Liver (tissue), 9 donors: Measurements from ENCODE around the gene MLKL. TPM values are rescaled to one million over a fixed set of nuclear protein-coding genes. Genes with fewer than 3 reads are reported as not detected.

Experiments
- DNase-seq: peaks from one replicate; pipeline ENCODE4 v3.0.0-alpha.2; 2017; ENCODE audit warnings: low spot score
- H3K27ac ChIP-seq, 2 donors: one replicate each; pipeline ENCODE4 v1.7.0; 2013; ENCODE audit warnings: inconsistent platforms in 2 of 2, low read length in 2 of 2, control low read depth in 1 of 2, low read depth in 1 of 2, mild to moderate bottlenecking in 1 of 2
- H3K27me3 ChIP-seq, 4 donors: one replicate each; pipeline versions ENCODE4 v1.6.1 to v1.7.0; 2013; ENCODE audit warnings: low read length in 3 of 4, inconsistent platforms in 1 of 4, mild to moderate bottlenecking in 1 of 4, moderate library complexity in 1 of 4; ENCODE audit not compliant: control insufficient read depth in 4 of 4, insufficient read depth in 4 of 4
- H3K36me3 ChIP-seq, 4 donors: one replicate each; pipeline versions ENCODE4 v1.6.1 to v1.7.0; 2013; ENCODE audit warnings: low read length in 3 of 4, mild to moderate bottlenecking in 3 of 4, low read depth in 1 of 4, moderate library complexity in 1 of 4; ENCODE audit not compliant: control insufficient read depth in 4 of 4, insufficient read depth in 3 of 4
- H3K4me1 ChIP-seq, 4 donors: one replicate each; pipeline versions ENCODE4 v1.6.1 to v1.7.0; 2013; ENCODE audit warnings: low read length in 3 of 4, mild to moderate bottlenecking in 3 of 4, moderate library complexity in 1 of 4; ENCODE audit not compliant: control insufficient read depth in 4 of 4, insufficient read depth in 4 of 4
- H3K4me3 ChIP-seq, 3 donors: one replicate each; pipeline versions ENCODE4 v1.6.1 to v1.7.0; 2013; ENCODE audit warnings: low read length in 3 of 3, control low read depth in 1 of 3, low read depth in 1 of 3, mild to moderate bottlenecking in 1 of 3
- H3K9ac ChIP-seq, 2 donors: one replicate each; pipeline ENCODE4 v1.7.0; 2013; ENCODE audit warnings: low read length in 2 of 2, mild to moderate bottlenecking in 2 of 2, moderate library complexity in 2 of 2, control low read depth in 1 of 2, low read depth in 1 of 2
- H3K9me3 ChIP-seq, 4 donors: one replicate each; pipeline versions ENCODE4 v1.6.1 to v1.7.0; 2013; ENCODE audit warnings: low read length in 3 of 4; ENCODE audit not compliant: control insufficient read depth in 4 of 4
- ATF3 ChIP-seq: IDR thresholded peaks from 2 replicates; pipeline ENCODE4 v1.6.1; 2016; ENCODE audit warnings: antibody characterized with exemption
- CTCF ChIP-seq: fragments of 150-350 bp; IDR thresholded peaks from 2 replicates; pipeline ENCODE4 v1.5.1; 2017; ENCODE audit warnings: improper control_type of control experiment, low read depth, low read length; ENCODE audit not compliant: missing input control
- EGR1 ChIP-seq, 2 donors: IDR thresholded peaks; 2 replicates each; pipeline ENCODE4 v1.6.1; 2016 to 2018; ENCODE audit warnings: antibody characterized with exemption in 2 of 2, low read depth in 2 of 2
- FOXA1 ChIP-seq: IDR thresholded peaks from 2 replicates; pipeline ENCODE4 v1.6.1; 2016; ENCODE audit warnings: antibody characterized with exemption
- GABPA ChIP-seq, 2 donors: IDR thresholded peaks in 1 of 2; conservative IDR thresholded peaks in 1 of 2; 2 replicates each; pipeline ENCODE4 v1.6.1; 2016; ENCODE audit warnings: antibody characterized with exemption in 2 of 2, mild to moderate bottlenecking in 1 of 2, moderate library complexity in 1 of 2
- HNF4G ChIP-seq: IDR thresholded peaks from 2 replicates; pipeline ENCODE4 v1.6.1; 2016; ENCODE audit warnings: antibody characterized with exemption
- JUND ChIP-seq, 2 donors: IDR thresholded peaks; 2 replicates each; pipeline ENCODE4 v1.6.1; 2016; ENCODE audit warnings: antibody characterized with exemption in 2 of 2
- MAX ChIP-seq: IDR thresholded peaks from 2 replicates; pipeline ENCODE4 v1.6.1; 2016; ENCODE audit warnings: antibody characterized with exemption
- RAD21 ChIP-seq, 2 donors: IDR thresholded peaks; 2 replicates each; pipeline ENCODE4 v1.6.1; 2016; ENCODE audit warnings: antibody characterized with exemption in 2 of 2, mild to moderate bottlenecking in 2 of 2
- REST ChIP-seq: IDR thresholded peaks from 2 replicates; pipeline ENCODE4 v1.6.1; 2016; ENCODE audit warnings: antibody characterized with exemption, mild to moderate bottlenecking
- RXRA ChIP-seq, 2 donors: IDR thresholded peaks; 2 replicates each; pipeline ENCODE4 v1.6.1; 2017 to 2018; ENCODE audit warnings: antibody characterized with exemption in 2 of 2, mild to moderate bottlenecking in 1 of 2
- SP1 ChIP-seq: IDR thresholded peaks from 2 replicates; pipeline ENCODE4 v1.6.1; 2018; ENCODE audit warnings: antibody characterized with exemption, mild to moderate bottlenecking
- TAF1 ChIP-seq: conservative IDR thresholded peaks from 2 replicates; pipeline ENCODE4 v1.6.1; 2016; ENCODE audit warnings: antibody characterized with exemption, mild to moderate bottlenecking
- YY1 ChIP-seq: IDR thresholded peaks from 2 replicates; pipeline ENCODE4 v1.6.1; 2016; ENCODE audit warnings: antibody characterized with exemption, mild to moderate bottlenecking
- WGBS: extraction: QIAGEN DNeasy Blood & Tissue Kit; methylation state at CpG from one replicate; pipeline ENCODE4 v1.1.7; 2013; 5-methylcytosine and 5-hydroxymethylcytosine counted together
- polyA plus RNA-seq, 2 donors: library from polyadenylated mRNA; stranded (reverse) in 1 of 2; unstranded in 1 of 2; fragments of 200-250 nt in 1 of 2; fragments of >200 nt in 1 of 2; fragmentation: Nextera tagmentation in 1 of 2; extraction: Ambion mirVana in 1 of 2; gene quantifications; one replicate each; pipeline versions ENCODE4 v1.2.1 to v1.2.3, GENCODE V29; 2013 to 2015
- total RNA-seq, 2 donors: library from RNA; depleted of rRNA; stranded (reverse); fragments of >200 nt; gene quantifications; one replicate each; pipeline ENCODE4 v1.2.3, GENCODE V29; 2014
- donor health status: healthy.
- donor health status: healthy.
- donor health status: healthy.
- donor health status: healthy.
- donor health status: healthy.

MLKL gene
- total and polyA plus RNA-seq, 4 donors: 2.5 to 7.6 (median 3.6) TPM

- Histone ChIP-seq H3K9ac (no peak overlapping the region), H3K36me3 (no peaks in the 10 kb centered on the region), H3K4me3 (no peak overlapping the region), H3K27me3 (no peaks in the 10 kb centered on the region), H3K27ac (no peak overlapping the region), H3K9me3 (no peaks in the 10 kb centered on the region), H3K4me1 (no peaks in the 10 kb centered on the region)
- no peak for DNase-seq
- WGBS: 93% methylated on average over 27 of the region's 27 CpGs
- no peak for TF ChIP-seq RAD21 (IDR thresholded peaks at IDR 0.05)
- TF ChIP-seq YY1: no peak
- no peak for TF ChIP-seq MAX
- TF ChIP-seq RXRA (IDR thresholded peaks at IDR 0.05): no peak
- no peak for TF ChIP-seq REST
- TF ChIP-seq EGR1 (IDR thresholded peaks at IDR 0.05; ENCODE audit: low read depth in 2 of 2): no peak
- no peak for TF ChIP-seq GABPA (IDR thresholded peaks at IDR 0.05 in 1 of 2, conservative IDR thresholded peaks at IDR 0.05 in 1 of 2)
- TF ChIP-seq CTCF: no peak
- no peak for TF ChIP-seq JUND (IDR thresholded peaks at IDR 0.05)
Measured at GRCh38 chr16:74718741-74719610, 18.3 kb upstream of the MLKL start.

- Histone ChIP-seq H3K4me1 (no peaks in the 10 kb centered on the region), H3K4me3 (no peak overlapping the region), H3K27ac (no peak overlapping the region), H3K27me3 (no peaks in the 10 kb centered on the region), H3K9me3 (no peaks in the 10 kb centered on the region), H3K9ac (no peak overlapping the region), H3K36me3 (no peaks in the 10 kb centered on the region)
- TF ChIP-seq TAF1 (no peak), HNF4G (no peak), RXRA (IDR thresholded peaks at IDR 0.05) (no peak), JUND (IDR thresholded peaks at IDR 0.05) (no peak), GABPA (IDR thresholded peaks at IDR 0.05 in 1 of 2, conservative IDR thresholded peaks at IDR 0.05 in 1 of 2) (no peak), FOXA1 (no peak), RAD21 (IDR thresholded peaks at IDR 0.05) (no peak), ATF3 (no peak), MAX (no peak), SP1 (no peak), REST (no peak)
- WGBS: 93% methylated on average over 13 of the region's 13 CpGs
- no peak for DNase-seq
Measured at GRCh38 chr16:74718140-74718539, 17.5 kb upstream of the MLKL start.
